CD4-positive, alpha-beta T cell (primary cell): Measurements from ENCODE around the gene SPC24. TPM values are rescaled to one million over a fixed set of nuclear protein-coding genes. Genes with fewer than 3 reads are reported as not detected.

Experiments
- ATAC-seq: fragments of 200-7000 bp; cut with Tn5 transposase; one replicate; pipeline ENCODE4 v1.10.0; 2022; ENCODE audit warnings: mild to moderate bottlenecking; ENCODE audit not compliant: poor library complexity
- CTCF ChIA-PET: fragments of 350-600 bp; sonication (Branson Sonifier 250); formaldehyde crosslinking; loops from one replicate; lab custom pipeline; 2021; ENCODE audit warnings: antibody characterized with exemption, inconsistent platforms; lab: Charles Lee
- POLR2A ChIA-PET: fragments of 350-600 bp; sonication (Branson Sonifier 250); formaldehyde crosslinking; loops from one replicate; lab custom pipeline; 2021; ENCODE audit warnings: antibody characterized with exemption, inconsistent platforms; lab: Charles Lee
- DNase-seq, 14 experiments: peaks; one replicate each; pipeline ENCODE4 v3.0.0-alpha.2; 2013 to 2020; ENCODE audit warnings: mixed read lengths in 2 of 14
- H3K27ac ChIP-seq, 2 donors: one replicate each; pipeline versions ENCODE4 v1.5.1 to v1.7.0; 2013; ENCODE audit warnings: low read length in 2 of 2, low read depth in 1 of 2, mild to moderate bottlenecking in 1 of 2
- H3K27me3 ChIP-seq, 2 experiments: 1 replicate in 1 of 2; 2 replicates in 1 of 2; pipeline versions ENCODE4 v1.6.1 to v1.7.0; 2013; ENCODE audit warnings: low read length in 2 of 2, control low read depth in 1 of 2, mild to moderate bottlenecking in 1 of 2, moderate library complexity in 1 of 2; ENCODE audit not compliant: insufficient read depth in 2 of 2, control insufficient read depth in 1 of 2
- H3K36me3 ChIP-seq: one replicate; pipeline ENCODE4 v1.6.1; 2013; ENCODE audit warnings: low read length, control low read depth; ENCODE audit not compliant: insufficient read depth
- H3K4me1 ChIP-seq: one replicate; pipeline ENCODE4 v1.6.1; 2013; ENCODE audit warnings: low read length, control low read depth; ENCODE audit not compliant: insufficient read depth
- H3K4me3 ChIP-seq: one replicate; pipeline ENCODE4 v1.5.1; 2013; ENCODE audit warnings: mild to moderate bottlenecking, low read length, moderate library complexity
- H3K9me3 ChIP-seq, 2 experiments: 1 replicate in 1 of 2; 2 replicates in 1 of 2; pipeline versions ENCODE4 v1.6.1 to v1.7.0; 2013; ENCODE audit warnings: low read length in 2 of 2, mild to moderate bottlenecking in 2 of 2, control low read depth in 1 of 2, moderate library complexity in 1 of 2; ENCODE audit not compliant: control insufficient read depth in 1 of 2, insufficient read depth in 1 of 2
- H3K27ac Mint-ChIP-seq: one replicate; pipeline ENCODE4 v1.8.0; 2020; ENCODE audit warnings: mixed read lengths
- H3K27me3 Mint-ChIP-seq: one replicate; pipeline ENCODE4 v1.8.0; 2021; ENCODE audit warnings: mixed read lengths
- H3K36me3 Mint-ChIP-seq: one replicate; pipeline ENCODE4 v1.8.0; 2021; ENCODE audit warnings: low read depth, mixed read lengths
- H3K4me1 Mint-ChIP-seq: one replicate; pipeline ENCODE4 v1.8.0; 2021; ENCODE audit warnings: low read depth, mixed read lengths
- H3K4me3 Mint-ChIP-seq: one replicate; pipeline ENCODE4 v1.8.0; 2020; ENCODE audit warnings: mild to moderate bottlenecking, mixed read lengths
- H3K9me3 Mint-ChIP-seq: one replicate; pipeline ENCODE4 v1.8.0; 2020; ENCODE audit warnings: mixed read lengths
- CTCF ChIP-seq: fragments of 200-600 bp; IDR thresholded peaks from one replicate; pipeline ENCODE4 v1.8.0; 2022; ENCODE audit warnings: antibody characterized with exemption, mild to moderate bottlenecking
- intact Hi-C, 2 experiments: fragments of 100-400 bp; cut with DNase I in 1 of 2; cut with micrococcal nuclease in 1 of 2; formaldehyde crosslinking; loops; one replicate each; pipeline versions ENCODE4 v1.15.1 to v1.9.0; 2023 to 2025; cut with DNase I, micrococcal nuclease
- total RNA-seq, 174 experiments: library from RNA in 2 of 174; stranded (reverse) in 2 of 174; gene quantifications; one replicate each; pipeline ENCODE4 v1.2.3 and lab custom pipeline; 2021 to 2026

SPC24 gene
- total RNA-seq, 2 experiments from 2014 or later: 0.59 to 1.5 TPM

GRCh38 chr19:11151181-11151580, 4.4 kb downstream of the SPC24 start:
- H3K4me3 Mint-ChIP-seq: no peak overlapping the region
- no peaks in the 10 kb centered on the region for H3K36me3 ChIP-seq
- ChIA-PET POLR2A (no interaction called here), CTCF (interaction anchor here (0.6 kb wide), 2 partner anchors 9 to 1803 kb away, joined by 3 to 5 read pairs; no protein-coding TSS in a partner anchor)
- peaks cover 14% of the 10 kb centered on the region for H3K4me1 Mint-ChIP-seq
- DNase-seq: no peak
- H3K9me3 Mint-ChIP-seq: no peaks in the 10 kb centered on the region
- H3K4me1 ChIP-seq: peaks cover 13% of the 10 kb centered on the region
- H3K27ac Mint-ChIP-seq: no peak overlapping the region
- no peaks in the 10 kb centered on the region for H3K9me3 ChIP-seq
- H3K27ac ChIP-seq: no peak overlapping the region
- no peak for ATAC-seq
- H3K27me3 ChIP-seq: no peaks in the 10 kb centered on the region
- TF ChIP-seq CTCF: no peak
- H3K27me3 Mint-ChIP-seq: no peaks in the 10 kb centered on the region
- peaks cover 4% of the 10 kb centered on the region for H3K36me3 Mint-ChIP-seq
- intact Hi-C loops: no loop called here
- H3K4me3 ChIP-seq: no peak overlapping the region

GRCh38 chr19:11148001-11148400, 7.6 kb downstream of the SPC24 start:
- DNase-seq (no peak), ATAC-seq (no peak)
- H3K36me3 Mint-ChIP-seq: no peaks in the 10 kb centered on the region
- Histone ChIP-seq H3K27me3 (no peaks in the 10 kb centered on the region), H3K36me3 (no peaks in the 10 kb centered on the region), H3K9me3 (peaks cover 0 to 4% of the 10 kb centered on the region in 2 experiments), H3K4me3 (no peak overlapping the region), H3K27ac (no peak overlapping the region), H3K4me1 (peaks cover 5% of the 10 kb centered on the region)
- no peaks in the 10 kb centered on the region for H3K4me1 Mint-ChIP-seq
- ChIA-PET POLR2A (no interaction called here), CTCF (no interaction called here)
- no peaks in the 10 kb centered on the region for H3K27me3 Mint-ChIP-seq
- no peak overlapping the region for H3K27ac Mint-ChIP-seq
- intact Hi-C loops: loop anchor here in 1 of 2 experiments (1.0 kb wide), 1 partner anchor 18 kb away; no protein-coding TSS in a partner anchor
- no peaks in the 10 kb centered on the region for H3K9me3 Mint-ChIP-seq
- H3K4me3 Mint-ChIP-seq: no peak overlapping the region
- no peak for TF ChIP-seq CTCF

- H3K9me3 Mint-ChIP-seq: no peaks in the 10 kb centered on the region
- intact Hi-C loops: no loop called here
- CTCF ChIA-PET: no interaction called here
- POLR2A ChIA-PET: no interaction called here
- no peak for TF ChIP-seq CTCF
- H3K36me3 Mint-ChIP-seq: no peaks in the 10 kb centered on the region
- Histone ChIP-seq H3K27ac (no peak overlapping the region), H3K9me3 (peaks cover 0 to 4% of the 10 kb centered on the region in 2 experiments), H3K4me3 (no peak overlapping the region), H3K36me3 (no peaks in the 10 kb centered on the region), H3K4me1 (peaks cover 11% of the 10 kb centered on the region), H3K27me3 (no peaks in the 10 kb centered on the region)
- ATAC-seq: no peak
- H3K27me3 Mint-ChIP-seq: no peaks in the 10 kb centered on the region
- no peak for DNase-seq
- H3K4me1 Mint-ChIP-seq: no peaks in the 10 kb centered on the region
- no peak overlapping the region for H3K27ac Mint-ChIP-seq
- H3K4me3 Mint-ChIP-seq: no peak overlapping the region
Measured at GRCh38 chr19:11145536-11145924, 10.1 kb downstream of the SPC24 start.
